Neural progenitor cell (in vitro differentiated cells): ENCODE results near the gene JPH3. TPM values are rescaled to one million over a fixed set of nuclear protein-coding genes. Genes with fewer than 3 reads are reported as not detected.

Source experiments
- DNase-seq: peaks from one replicate; pipeline ENCODE4 v3.0.0-alpha.2; 2016; ENCODE audit warnings: low spot score
- H2AFZ ChIP-seq: fragments of 200-600 bp; sonication (generic); replicated peaks from 2 replicates; pipeline ENCODE4 v1.6.1; 2016; ENCODE audit warnings: antibody characterized with exemption
- H3F3A ChIP-seq: fragments of 200-600 bp; sonication (generic); 2 replicates; pipeline ENCODE4 v1.6.1; 2016; ENCODE audit warnings: antibody characterized with exemption, low read depth
- H3K27ac ChIP-seq: fragments of 200-600 bp; sonication (generic); 2 replicates; pipeline ENCODE4 v1.5.1; 2016; ENCODE audit warnings: mild to moderate bottlenecking
- H3K27me3 ChIP-seq: fragments of 200-600 bp; sonication (generic); 2 replicates; pipeline ENCODE4 v1.6.1; 2016; ENCODE audit warnings: mild to moderate bottlenecking, moderate library complexity
- H3K36me3 ChIP-seq: fragments of 200-600 bp; sonication (generic); 2 replicates; pipeline ENCODE4 v1.5.1; 2016
- H3K4me1 ChIP-seq: fragments of 200-600 bp; sonication (generic); 2 replicates; pipeline ENCODE4 v1.6.1; 2016; ENCODE audit warnings: mixed run types
- H3K4me2 ChIP-seq: fragments of 200-600 bp; sonication (generic); 2 replicates; pipeline ENCODE4 v1.6.1; 2016
- H3K4me3 ChIP-seq: fragments of 200-600 bp; sonication (generic); 2 replicates; pipeline ENCODE4 v1.5.1; 2016
- H3K79me2 ChIP-seq: fragments of 200-600 bp; sonication (generic); 2 replicates; pipeline ENCODE4 v1.6.1; 2016; ENCODE audit warnings: low read depth
- H3K9ac ChIP-seq: fragments of 200-600 bp; sonication (generic); 2 replicates; pipeline ENCODE4 v1.6.1; 2016
- H3K9me3 ChIP-seq: fragments of 200-600 bp; sonication (generic); 2 replicates; pipeline ENCODE4 v1.5.1; 2016; ENCODE audit warnings: low read depth
- H4K20me1 ChIP-seq: fragments of 200-600 bp; sonication (generic); 2 replicates; pipeline ENCODE4 v1.6.1; 2016; ENCODE audit warnings: low read depth
- H3K27ac Mint-ChIP-seq: 3 replicates; pipeline ENCODE4 v1.8.0; 2021; ENCODE audit warnings: mixed read lengths
- H3K27me3 Mint-ChIP-seq: 2 replicates; pipeline ENCODE4 v1.8.0; 2022; ENCODE audit warnings: low read depth, mild to moderate bottlenecking, inconsistent platforms, moderate library complexity, mixed read lengths; ENCODE audit not compliant: insufficient read depth
- H3K36me3 Mint-ChIP-seq: 3 replicates; pipeline ENCODE4 v1.8.0; 2021; ENCODE audit warnings: mixed read lengths
- H3K4me1 Mint-ChIP-seq: 3 replicates; pipeline ENCODE4 v1.8.0; 2021; ENCODE audit warnings: mixed read lengths
- H3K4me3 Mint-ChIP-seq: 3 replicates; pipeline ENCODE4 v1.8.0; 2021; ENCODE audit warnings: mild to moderate bottlenecking, moderate library complexity, mixed read lengths
- H3K9me3 Mint-ChIP-seq: 3 replicates; pipeline ENCODE4 v1.8.0; 2020; ENCODE audit warnings: mixed read lengths
- EZH2 ChIP-seq: fragments of 200-600 bp; sonication (generic); IDR thresholded peaks from 2 replicates; pipeline ENCODE4 v1.6.1; 2017; ENCODE audit warnings: antibody characterized with exemption, mild to moderate bottlenecking, moderate library complexity
- EZH2phosphoT487 ChIP-seq: fragments of 200-600 bp; sonication (generic); IDR thresholded peaks from 2 replicates; pipeline ENCODE4 v1.6.1; 2017; ENCODE audit warnings: antibody characterized with exemption
- total RNA-seq: library from RNA; depleted of rRNA; stranded (reverse); fragments of >200 nt; gene quantifications from 2 replicates; pipeline ENCODE4 v1.2.3, GENCODE V29; 2015; ENCODE audit warnings: low replicate concordance
- TF ChIP-seq, protein P1 (sequence below): fragments of 200-600 bp; sonication (generic); IDR thresholded peaks from 2 replicates; pipeline ENCODE4 v1.5.1; 2017; ENCODE audit warnings: antibody characterized with exemption, mild to moderate bottlenecking

The JPH3 gene
- total RNA-seq: 7.1 and 19.4 TPM in 2 replicates

DNA sequence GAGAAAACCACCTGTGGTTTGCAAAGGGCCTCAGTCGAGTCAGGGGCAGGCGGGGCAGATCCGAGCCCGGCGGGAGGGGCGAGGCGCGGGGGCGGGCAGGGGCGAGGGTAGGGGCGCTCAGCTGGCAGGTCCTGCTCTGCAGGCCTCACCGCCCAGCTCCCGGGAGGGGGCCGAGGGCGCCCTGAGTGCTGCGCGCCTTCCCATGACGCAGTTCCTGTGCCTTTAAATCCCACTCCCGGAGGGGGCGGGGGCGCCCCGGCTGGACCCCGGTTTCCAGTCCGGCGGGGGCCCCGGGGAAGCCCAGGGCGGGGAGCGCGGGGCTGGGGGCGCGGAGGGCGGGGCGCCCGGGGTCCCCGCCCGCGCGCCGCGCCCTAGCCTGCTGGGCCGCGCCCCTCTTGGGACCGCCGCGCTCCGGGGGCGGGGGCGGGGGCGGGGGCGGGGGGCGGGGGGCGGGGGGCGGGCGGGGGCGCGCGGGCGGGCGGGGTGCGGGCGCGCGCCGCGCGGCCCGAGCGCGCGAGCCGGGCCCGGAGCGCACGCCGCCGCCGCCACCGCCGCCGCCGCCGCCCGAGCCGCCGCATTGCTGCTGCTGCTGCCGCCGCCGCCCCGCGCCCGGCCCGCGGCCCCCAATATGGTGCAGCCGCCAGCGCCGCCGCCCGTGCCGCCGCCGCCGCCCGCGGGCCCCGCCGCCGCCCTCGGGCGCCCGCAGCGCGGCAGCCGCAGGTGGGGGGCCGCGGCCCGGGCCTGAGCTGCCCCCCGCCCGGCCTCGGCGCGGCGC lies at the start of gene JPH3:
Gene JPH3, plus strand, starts transcription at position 508 of the 775 bp plus-strand sequence. CDS start 639 bp downstream, outside the sequence.
- Histone ChIP-seq H3K27me3 (peaks cover 63% of the 10 kb centered on the region), H3K4me2 (peak within 1 kb of the TSS; percentile 96), H3K4me3 (peak within 1 kb of the TSS; percentile 100), H2AFZ (peak within 1 kb of the TSS; percentile 72), H4K20me1 (peaks cover 44% of the 10 kb centered on the region), H3K9me3 (no peaks in the 10 kb centered on the region), H3K9ac (no peak within 1 kb of the TSS), H3K36me3 (no peaks in the 10 kb centered on the region), H3K27ac (no peak within 1 kb of the TSS), H3F3A (peaks cover 32% of the 10 kb centered on the region), H3K79me2 (peaks cover 19% of the 10 kb centered on the region), H3K4me1 (peaks cover 8% of the 10 kb centered on the region)
- H3K27me3 Mint-ChIP-seq: peaks cover 60% of the 10 kb centered on the region
- TF ChIP-seq EZH2 (no peak), EZH2phosphoT487 (no peak)
- TF ChIP-seq, protein P1, sequence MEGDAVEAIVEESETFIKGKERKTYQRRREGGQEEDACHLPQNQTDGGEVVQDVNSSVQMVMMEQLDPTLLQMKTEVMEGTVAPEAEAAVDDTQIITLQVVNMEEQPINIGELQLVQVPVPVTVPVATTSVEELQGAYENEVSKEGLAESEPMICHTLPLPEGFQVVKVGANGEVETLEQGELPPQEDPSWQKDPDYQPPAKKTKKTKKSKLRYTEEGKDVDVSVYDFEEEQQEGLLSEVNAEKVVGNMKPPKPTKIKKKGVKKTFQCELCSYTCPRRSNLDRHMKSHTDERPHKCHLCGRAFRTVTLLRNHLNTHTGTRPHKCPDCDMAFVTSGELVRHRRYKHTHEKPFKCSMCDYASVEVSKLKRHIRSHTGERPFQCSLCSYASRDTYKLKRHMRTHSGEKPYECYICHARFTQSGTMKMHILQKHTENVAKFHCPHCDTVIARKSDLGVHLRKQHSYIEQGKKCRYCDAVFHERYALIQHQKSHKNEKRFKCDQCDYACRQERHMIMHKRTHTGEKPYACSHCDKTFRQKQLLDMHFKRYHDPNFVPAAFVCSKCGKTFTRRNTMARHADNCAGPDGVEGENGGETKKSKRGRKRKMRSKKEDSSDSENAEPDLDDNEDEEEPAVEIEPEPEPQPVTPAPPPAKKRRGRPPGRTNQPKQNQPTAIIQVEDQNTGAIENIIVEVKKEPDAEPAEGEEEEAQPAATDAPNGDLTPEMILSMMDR: no peak
- H3K27ac Mint-ChIP-seq: no peak within 1 kb of the TSS
- peak within 1 kb of the TSS; percentile 89 for H3K4me3 Mint-ChIP-seq
- no peaks in the 10 kb centered on the region for H3K9me3 Mint-ChIP-seq
- no peaks in the 10 kb centered on the region for H3K36me3 Mint-ChIP-seq
- DNase-seq: peak; percentile 80
- H3K4me1 Mint-ChIP-seq: peaks cover 12% of the 10 kb centered on the region

- H3K27me3 ChIP-seq: no peaks in the 10 kb centered on the region
- no peaks in the 10 kb centered on the region for H3K9me3 ChIP-seq
- no peaks in the 10 kb centered on the region for H3K36me3 Mint-ChIP-seq
- no peaks in the 10 kb centered on the region for H4K20me1 ChIP-seq
- peaks cover 11% of the 10 kb centered on the region for H3K4me1 ChIP-seq
- no peak overlapping the region for H3K4me3 Mint-ChIP-seq
- no peaks in the 10 kb centered on the region for H3K79me2 ChIP-seq
- no peaks in the 10 kb centered on the region for H3K9me3 Mint-ChIP-seq
- H3K36me3 ChIP-seq: no peaks in the 10 kb centered on the region
- peak overlapping the region; percentile 62 for H3K27ac Mint-ChIP-seq
- no peak overlapping the region for H3K27ac ChIP-seq
- no peak overlapping the region for H3K4me3 ChIP-seq
- no peak overlapping the region for H3K4me2 ChIP-seq
- H2AFZ ChIP-seq: no peak overlapping the region
- no peak for DNase-seq
- H3F3A ChIP-seq: peaks cover 4% of the 10 kb centered on the region
- H3K4me1 Mint-ChIP-seq: peaks cover 13% of the 10 kb centered on the region
- TF ChIP-seq EZH2 (no peak), EZH2phosphoT487 (no peak)
- TF ChIP-seq, protein P1: no peak
- H3K27me3 Mint-ChIP-seq: peaks cover 11% of the 10 kb centered on the region
- H3K9ac ChIP-seq: no peak overlapping the region
Measured at GRCh38 chr16:87552772-87553573, 49.3 kb upstream of the JPH3 start.

DNA sequence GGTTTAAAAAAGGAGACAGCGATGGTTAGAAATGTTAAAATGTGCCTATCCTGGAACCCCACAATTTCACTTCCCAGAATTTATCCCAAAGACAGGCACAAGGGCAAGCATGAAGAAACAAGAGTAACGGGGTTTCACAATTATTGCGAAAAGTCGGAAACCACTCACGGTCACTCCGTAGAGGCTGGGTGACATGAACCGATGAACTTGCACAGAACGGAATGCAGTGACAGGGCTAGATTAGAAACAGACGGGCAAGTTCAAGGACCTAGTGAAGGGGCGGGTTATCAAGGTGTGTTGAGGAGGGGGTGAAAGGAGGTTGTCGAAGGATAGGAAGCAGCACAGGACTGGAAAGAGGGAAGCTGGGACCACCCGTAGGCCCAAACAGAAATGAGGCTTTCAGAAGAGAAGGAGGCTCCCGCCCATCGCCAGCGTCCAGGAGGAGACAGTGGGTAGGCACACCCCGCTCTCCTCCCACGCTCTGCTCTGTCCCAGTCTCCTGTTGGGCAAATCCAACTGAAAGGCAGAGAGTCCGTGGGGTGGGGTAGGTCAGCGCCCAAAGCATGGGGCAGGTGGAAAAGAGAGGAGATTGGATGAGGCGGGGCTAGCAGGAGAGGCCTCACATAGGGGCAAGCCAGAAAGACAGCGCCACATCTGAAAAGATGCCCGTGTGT lies 47.4 kb upstream of the JPH3 start:
- Mint-ChIP-seq H3K36me3 (no peaks in the 10 kb centered on the region), H3K27ac (no peak overlapping the region), H3K4me1 (peaks cover 15% of the 10 kb centered on the region), H3K4me3 (no peak overlapping the region), H3K9me3 (no peaks in the 10 kb centered on the region), H3K27me3 (peaks cover 13% of the 10 kb centered on the region)
- no peak overlapping the region for H3K27ac ChIP-seq
- no peaks in the 10 kb centered on the region for H3K27me3 ChIP-seq
- peaks cover 11% of the 10 kb centered on the region for H3K4me1 ChIP-seq
- no peak overlapping the region for H3K4me2 ChIP-seq
- H3K9me3 ChIP-seq: no peaks in the 10 kb centered on the region
- H3K9ac ChIP-seq: no peak overlapping the region
- H3K4me3 ChIP-seq: no peak overlapping the region
- DNase-seq: no peak
- no peak overlapping the region for H2AFZ ChIP-seq
- H3K79me2 ChIP-seq: no peaks in the 10 kb centered on the region
- peaks cover 4% of the 10 kb centered on the region for H3F3A ChIP-seq
- no peaks in the 10 kb centered on the region for H4K20me1 ChIP-seq
- no peaks in the 10 kb centered on the region for H3K36me3 ChIP-seq
- TF ChIP-seq EZH2phosphoT487 (no peak), EZH2 (no peak)
- TF ChIP-seq, protein P1: no peak
